ENCODE data around the gene TECPR2. TPM values are rescaled to one million over a fixed set of nuclear protein-coding genes. Genes with fewer than 3 reads are reported as not detected.

The TECPR2 gene
- total RNA-seq, 1 experiment from 2014 or later, result 12.2 TPM

DNA sequence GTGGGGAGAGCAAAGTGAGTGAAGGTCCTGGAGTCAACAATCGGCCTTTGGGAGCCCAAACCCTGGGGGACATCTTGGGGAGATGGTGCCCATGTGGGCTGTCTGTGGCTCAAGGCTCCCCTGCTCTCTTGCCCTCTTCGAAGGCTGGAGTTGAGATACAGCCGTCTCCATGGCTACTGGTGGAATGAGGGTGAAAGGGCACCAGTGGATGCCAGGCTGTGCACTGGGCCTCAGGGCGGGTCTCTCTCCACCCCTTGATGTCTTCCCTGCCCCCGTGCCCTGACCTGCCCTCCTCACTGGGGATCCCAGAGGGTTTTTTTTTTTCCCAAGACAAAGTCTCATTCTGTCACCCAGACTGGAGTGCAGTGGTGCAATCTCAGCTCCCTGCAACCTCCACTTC is 148.8 kb downstream of the TECPR2 start:
- intact Hi-C loops (cut with micrococcal nuclease), result no loop called here
- no peak for ATAC-seq
- Histone ChIP-seq H3K9ac (ENCODE audit: low read length) (no peak overlapping the region), H3K79me2 (ENCODE audit: insufficient read depth, low read length) (peaks cover 6% of the 10 kb centered on the region; the same call in 1 of the 2 replicates), H4K20me1 (ENCODE audit: insufficient read depth) (no peaks in the 10 kb centered on the region), H3K4me3 (replicated peaks in 1 of 2; ENCODE audit: low read depth in 1 of 2, low read length in 2 of 2) (no peak overlapping the region), H3K27me3 (ENCODE audit: insufficient read depth, low read length) (no peaks in the 10 kb centered on the region), H3K4me1 (ENCODE audit: control insufficient read depth in 1 of 2, insufficient read depth in 2 of 2, low read length in 2 of 2) (peaks cover 22 to 33% of the 10 kb centered on the region in 2 experiments), H2AFZ (ENCODE audit: low read depth, low read length, poor library complexity, severe bottlenecking) (no peak overlapping the region), H3K27ac (ENCODE audit: low read depth, low read length) (peak overlapping the region; percentile 69; the same call in 1 of the 2 replicates), H3K4me2 (ENCODE audit: low read length) (peak overlapping the region; percentile 96; the same call in 1 of the 2 replicates), H3K9me3 (ENCODE audit: control insufficient read depth in 1 of 2, insufficient read depth in 1 of 2, low read depth in 1 of 2, low read length in 2 of 2) (no peaks in the 10 kb centered on the region), H3K9me2 (ENCODE audit: insufficient read depth) (no peaks in the 10 kb centered on the region), H3K36me3 (ENCODE audit: control insufficient read depth in 1 of 2, insufficient read depth in 2 of 2, low read length in 2 of 2) (no peaks in the 10 kb centered on the region)
- ChIA-PET RAD21 (ENCODE audit: low non-redundant PET in 1 of 2, low total read pairs in 2 of 2, uncharacterized antibody in 2 of 2, unreplicated experiment in 2 of 2) (no interaction called here), CTCF (interaction anchor here (1.0 kb wide), 1 partner anchor 13 kb away, joined by 3 read pairs; no protein-coding TSS in a partner anchor), POLR2A (no interaction called here)
- TF ChIP-seq, protein P1, sequence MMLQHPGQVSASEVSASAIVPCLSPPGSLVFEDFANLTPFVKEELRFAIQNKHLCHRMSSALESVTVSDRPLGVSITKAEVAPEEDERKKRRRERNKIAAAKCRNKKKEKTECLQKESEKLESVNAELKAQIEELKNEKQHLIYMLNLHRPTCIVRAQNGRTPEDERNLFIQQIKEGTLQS (IDR thresholded peaks at IDR 0.05), result no peak
- TF ChIP-seq, protein P2, sequence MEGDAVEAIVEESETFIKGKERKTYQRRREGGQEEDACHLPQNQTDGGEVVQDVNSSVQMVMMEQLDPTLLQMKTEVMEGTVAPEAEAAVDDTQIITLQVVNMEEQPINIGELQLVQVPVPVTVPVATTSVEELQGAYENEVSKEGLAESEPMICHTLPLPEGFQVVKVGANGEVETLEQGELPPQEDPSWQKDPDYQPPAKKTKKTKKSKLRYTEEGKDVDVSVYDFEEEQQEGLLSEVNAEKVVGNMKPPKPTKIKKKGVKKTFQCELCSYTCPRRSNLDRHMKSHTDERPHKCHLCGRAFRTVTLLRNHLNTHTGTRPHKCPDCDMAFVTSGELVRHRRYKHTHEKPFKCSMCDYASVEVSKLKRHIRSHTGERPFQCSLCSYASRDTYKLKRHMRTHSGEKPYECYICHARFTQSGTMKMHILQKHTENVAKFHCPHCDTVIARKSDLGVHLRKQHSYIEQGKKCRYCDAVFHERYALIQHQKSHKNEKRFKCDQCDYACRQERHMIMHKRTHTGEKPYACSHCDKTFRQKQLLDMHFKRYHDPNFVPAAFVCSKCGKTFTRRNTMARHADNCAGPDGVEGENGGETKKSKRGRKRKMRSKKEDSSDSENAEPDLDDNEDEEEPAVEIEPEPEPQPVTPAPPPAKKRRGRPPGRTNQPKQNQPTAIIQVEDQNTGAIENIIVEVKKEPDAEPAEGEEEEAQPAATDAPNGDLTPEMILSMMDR (IDR thresholded peaks at IDR 0.05 in 2 of 3, conservative IDR thresholded peaks at IDR 0.05 in 1 of 3; ENCODE audit: borderline replicate concordance in 1 of 3, insufficient read depth in 1 of 3, low read depth in 2 of 3, low read length in 2 of 3), result no peak
- no peak for TF ChIP-seq SIN3A (IDR thresholded peaks at IDR 0.05; ENCODE audit: low read depth)
- TF ChIP-seq, protein P3, sequence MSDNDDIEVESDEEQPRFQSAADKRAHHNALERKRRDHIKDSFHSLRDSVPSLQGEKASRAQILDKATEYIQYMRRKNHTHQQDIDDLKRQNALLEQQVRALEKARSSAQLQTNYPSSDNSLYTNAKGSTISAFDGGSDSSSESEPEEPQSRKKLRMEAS (IDR thresholded peaks at IDR 0.05), result no peak
- TF ChIP-seq POLR2AphosphoS5 (IDR thresholded peaks at IDR 0.05; ENCODE audit: low read depth, low read length), result no peak
- no peak for DNase-seq (ENCODE audit: low read depth, low spot score)
- BruUV-seq (replicated peaks), result no TSS peak

DNA sequence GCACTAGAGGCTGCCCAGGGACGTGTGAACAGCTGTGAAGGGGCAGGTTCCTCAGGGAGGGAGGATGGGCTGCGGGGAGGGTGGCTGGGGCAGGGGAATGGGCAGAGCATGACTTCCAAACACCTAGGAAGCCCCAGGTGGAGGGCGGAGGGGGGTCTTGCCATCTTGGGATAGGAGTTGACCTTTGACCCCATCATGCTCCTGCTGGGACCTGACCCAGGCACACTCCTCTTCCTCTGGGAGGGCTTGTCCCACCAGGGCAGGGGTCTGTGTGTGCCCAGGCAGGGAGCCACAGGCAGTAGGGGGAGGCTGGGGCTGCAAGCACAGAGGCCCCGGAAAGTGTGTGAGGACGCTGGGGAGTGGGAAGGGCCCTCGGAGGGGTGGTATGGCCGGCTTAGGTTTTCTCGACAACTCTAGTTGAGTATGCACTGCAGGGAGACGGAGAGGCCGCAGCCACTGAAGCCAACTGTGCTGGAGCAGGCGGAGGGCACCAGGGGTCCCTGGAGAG is 150.1 kb downstream of the TECPR2 start:
- no peaks in the 10 kb centered on the region for H3K27me3 ChIP-seq (ENCODE audit: insufficient read depth, low read length)
- no peak overlapping the region for H3K4me3 ChIP-seq (replicated peaks in 1 of 2; ENCODE audit: low read depth in 1 of 2, low read length in 2 of 2)
- H3K4me1 ChIP-seq (ENCODE audit: control insufficient read depth in 1 of 2, insufficient read depth in 2 of 2, low read length in 2 of 2), result peaks cover 22 to 35% of the 10 kb centered on the region in 2 experiments
- BruUV-seq (replicated peaks), result no TSS peak
- intact Hi-C loops (cut with micrococcal nuclease), result no loop called here
- H3K36me3 ChIP-seq (ENCODE audit: control insufficient read depth in 1 of 2, insufficient read depth in 2 of 2, low read length in 2 of 2), result no peaks in the 10 kb centered on the region
- ChIA-PET RAD21 (ENCODE audit: low non-redundant PET in 1 of 2, low total read pairs in 2 of 2, uncharacterized antibody in 2 of 2, unreplicated experiment in 2 of 2) (no interaction called here), CTCF (no interaction called here), POLR2A (no interaction called here)
- TF ChIP-seq EZH2phosphoT487 (IDR thresholded peaks at IDR 0.05; ENCODE audit: borderline replicate concordance) (no peak), SIN3A (IDR thresholded peaks at IDR 0.05; ENCODE audit: low read depth) (no peak), EGR1 (IDR thresholded peaks at IDR 0.05; ENCODE audit: low read depth) (no peak), ZNF274 (IDR thresholded peaks at IDR 0.05; ENCODE audit: low read depth, low read length) (no peak), YY1 (IDR thresholded peaks at IDR 0.05; ENCODE audit: extremely low read depth, insufficient replicate concordance, low read depth, low read length) (no peak), POLR2A (IDR thresholded peaks at IDR 0.05; ENCODE audit: borderline replicate concordance, extremely low read depth, insufficient read depth, insufficient read length) (no peak), CBX3 (IDR thresholded peaks at IDR 0.05; ENCODE audit: low read depth) (no peak), EZH2 (IDR thresholded peaks at IDR 0.05) (no peak)
- H3K9me2 ChIP-seq (ENCODE audit: insufficient read depth), result no peaks in the 10 kb centered on the region
- H4K20me1 ChIP-seq (ENCODE audit: insufficient read depth), result no peaks in the 10 kb centered on the region
- H3K79me2 ChIP-seq (ENCODE audit: insufficient read depth, low read length), result peaks cover 6% of the 10 kb centered on the region; the same call in 1 of the 2 replicates
- H3K4me2 ChIP-seq (ENCODE audit: low read length), result no peak overlapping the region
- H2AFZ ChIP-seq (ENCODE audit: low read depth, low read length, poor library complexity, severe bottlenecking), result no peak overlapping the region
- H3K27ac ChIP-seq (ENCODE audit: low read depth, low read length), result no peak overlapping the region
- no peak overlapping the region for H3K9ac ChIP-seq (ENCODE audit: low read length)
- ATAC-seq (no peak), DNase-seq (ENCODE audit: low read depth, low spot score) (no peak)
- H3K9me3 ChIP-seq (ENCODE audit: control insufficient read depth in 1 of 2, insufficient read depth in 1 of 2, low read depth in 1 of 2, low read length in 2 of 2), result no peaks in the 10 kb centered on the region
